IPS DF 4.7 (cell line): ENCODE data around the gene CTTN.

Experiments used
- DNase-seq: peaks from one replicate; pipeline ENCODE4 v3.0.0-alpha.2; 2013; ENCODE audit warnings: low spot score; ENCODE audit errors: extremely low read depth

Gene CTTN

GRCh38 chr11:70409437-70409836 is 11.1 kb downstream of the CTTN start:
- no peak for DNase-seq

GRCh38 chr11:70409871-70410270 is 11.5 kb downstream of the CTTN start:
- no peak for DNase-seq

- DNase-seq = no peak
These were observed 12.2 kb downstream of the CTTN start for GRCh38 chr11:70410276-70411205.

GRCh38 chr11:70411713-70412452 is 13.6 kb downstream of the CTTN start:
- no peak for DNase-seq

GRCh38 chr11:70413151-70413550 is 14.8 kb downstream of the CTTN start:
- no peak for DNase-seq

- DNase-seq = no peak
These were observed 16.2 kb downstream of the CTTN start for GRCh38 chr11:70414341-70415100.

GRCh38 chr11:70415191-70415590 is 16.9 kb downstream of the CTTN start:
- no peak for DNase-seq

GRCh38 chr11:70415642-70416395 is 17.5 kb downstream of the CTTN start:
- no peak for DNase-seq

- no peak for DNase-seq
These were observed 18.6 kb downstream of the CTTN start for GRCh38 chr11:70416881-70417280.

GRCh38 chr11:70418130-70418529 is 19.8 kb downstream of the CTTN start:
- DNase-seq = no peak

- no peak for DNase-seq
These were observed 21.1 kb downstream of the CTTN start for GRCh38 chr11:70419307-70420007.

GRCh38 chr11:70420008-70420464 is 21.7 kb downstream of the CTTN start:
- DNase-seq = no peak

GRCh38 chr11:70420496-70420895 is 22.2 kb downstream of the CTTN start:
- DNase-seq = no peak

GRCh38 chr11:70421123-70421522 is 22.8 kb downstream of the CTTN start:
- DNase-seq = no peak

GRCh38 chr11:70422692-70423522 is 24.6 kb downstream of the CTTN start:
- DNase-seq = no peak

GRCh38 chr11:70423523-70424505 is 25.5 kb downstream of the CTTN start:
- no peak for DNase-seq

- no peak for DNase-seq
These were observed 26.5 kb downstream of the CTTN start for GRCh38 chr11:70424765-70425344.

- no peak for DNase-seq
These were observed 29.1 kb downstream of the CTTN start for GRCh38 chr11:70427436-70427835.
